ENCODE measurements around the gene TTC33. TPM values are rescaled to one million over a fixed set of nuclear protein-coding genes. Genes with fewer than 3 reads are reported as not detected.

The TTC33 gene
- total RNA-seq, 4 donors from 2014 or later = 8.5 to 11.8 (median 9.6) TPM

- Histone ChIP-seq H3K4me1 (no peaks in the 10 kb centered on the region), H3K9me3 (no peaks in the 10 kb centered on the region), H3K4me3 (no peak overlapping the region), H3K27me3 (no peaks in the 10 kb centered on the region), H3K27ac (no peak overlapping the region), H3K36me3 (no peaks in the 10 kb centered on the region)
- no peak for TF ChIP-seq POLR2AphosphoS5 (IDR thresholded peaks at IDR 0.05)
- no peak for TF ChIP-seq CTCF (IDR thresholded peaks at IDR 0.05)
- TF ChIP-seq POLR2A (IDR thresholded peaks at IDR 0.05) = no peak
- no peak for TF ChIP-seq EP300 (IDR thresholded peaks at IDR 0.05)
- no peak for DNase-seq (ENCODE audit: low spot score in 2 of 2)
These were observed 272.4 kb downstream of the TTC33 start for GRCh38 chr5:40483316-40483715.

- no peaks in the 10 kb centered on the region for H3K9me3 ChIP-seq
- H3K27ac ChIP-seq = no peak overlapping the region
- no peaks in the 10 kb centered on the region for H3K36me3 ChIP-seq
- H3K4me1 ChIP-seq = no peaks in the 10 kb centered on the region
- no peaks in the 10 kb centered on the region for H3K27me3 ChIP-seq
- H3K4me3 ChIP-seq = no peak overlapping the region
- TF ChIP-seq POLR2A (IDR thresholded peaks at IDR 0.05) = no peak
- TF ChIP-seq POLR2AphosphoS5 (IDR thresholded peaks at IDR 0.05) = no peak
- no peak for TF ChIP-seq CTCF (IDR thresholded peaks at IDR 0.05)
- no peak for TF ChIP-seq EP300 (IDR thresholded peaks at IDR 0.05)
- DNase-seq (ENCODE audit: low spot score in 2 of 2) = no peak
- WGBS = 94% methylated on average over 2 of the region's 2 CpGs
These were observed 274.5 kb downstream of the TTC33 start for GRCh38 chr5:40481241-40481640.

GRCh38 chr5:40480392-40480791, 275.4 kb downstream of the TTC33 start:
- TF ChIP-seq CTCF (IDR thresholded peaks at IDR 0.05) (no peak), POLR2AphosphoS5 (IDR thresholded peaks at IDR 0.05) (no peak), POLR2A (IDR thresholded peaks at IDR 0.05) (no peak), EP300 (IDR thresholded peaks at IDR 0.05) (no peak)
- Histone ChIP-seq H3K9me3 (no peaks in the 10 kb centered on the region), H3K27ac (no peak overlapping the region), H3K4me1 (no peaks in the 10 kb centered on the region), H3K36me3 (no peaks in the 10 kb centered on the region), H3K4me3 (no peak overlapping the region), H3K27me3 (no peaks in the 10 kb centered on the region)
- no peak for DNase-seq (ENCODE audit: low spot score in 2 of 2)
- WGBS = 88% methylated on average over 2 of the region's 2 CpGs

GRCh38 chr5:40479939-40480338, 275.8 kb downstream of the TTC33 start:
- Histone ChIP-seq H3K27ac (no peak overlapping the region), H3K27me3 (no peaks in the 10 kb centered on the region), H3K9me3 (no peaks in the 10 kb centered on the region), H3K36me3 (no peaks in the 10 kb centered on the region), H3K4me3 (no peak overlapping the region), H3K4me1 (no peaks in the 10 kb centered on the region)
- TF ChIP-seq POLR2AphosphoS5 (IDR thresholded peaks at IDR 0.05) (no peak), EP300 (IDR thresholded peaks at IDR 0.05) (no peak), POLR2A (IDR thresholded peaks at IDR 0.05) (no peak), CTCF (IDR thresholded peaks at IDR 0.05) (no peak)
- 61% methylated on average over 3 of the region's 3 CpGs for WGBS
- no peak for DNase-seq (ENCODE audit: low spot score in 2 of 2)

- Histone ChIP-seq H3K4me1 (no peaks in the 10 kb centered on the region), H3K27ac (no peak overlapping the region), H3K36me3 (no peaks in the 10 kb centered on the region), H3K4me3 (no peak overlapping the region), H3K27me3 (no peaks in the 10 kb centered on the region), H3K9me3 (no peaks in the 10 kb centered on the region)
- TF ChIP-seq POLR2AphosphoS5 (IDR thresholded peaks at IDR 0.05) = no peak
- no peak for TF ChIP-seq POLR2A (IDR thresholded peaks at IDR 0.05)
- no peak for TF ChIP-seq CTCF (IDR thresholded peaks at IDR 0.05)
- no peak for TF ChIP-seq EP300 (IDR thresholded peaks at IDR 0.05)
- DNase-seq (ENCODE audit: low spot score in 2 of 2) = no peak
- WGBS = 68% methylated on average over 2 of the region's 2 CpGs
These were observed 277.0 kb downstream of the TTC33 start for GRCh38 chr5:40478766-40479165.

Data from suprapubic skin (tissue), 4 donors.